OCI-LY7 (cell line): ENCODE measurements around the gene COX19.

Experiments used
- EZH2phosphoT487 ChIP-seq: fragments of 200-600 bp; sonication (generic); IDR thresholded peaks from 2 replicates; pipeline ENCODE4 v1.6.1; 2018; ENCODE audit warnings: low read depth, borderline replicate concordance, mild to moderate bottlenecking, mixed run types, antibody characterized with exemption, low read length, moderate library complexity, mixed read lengths
- TF ChIP-seq, protein P1 (sequence below): fragments of 200-600 bp; sonication (generic); conservative IDR thresholded peaks from 2 replicates; pipeline ENCODE4 v1.5.1; 2014; ENCODE audit warnings: mild to moderate bottlenecking, antibody characterized with exemption, low read length, moderate library complexity, mixed read lengths

DNA sequence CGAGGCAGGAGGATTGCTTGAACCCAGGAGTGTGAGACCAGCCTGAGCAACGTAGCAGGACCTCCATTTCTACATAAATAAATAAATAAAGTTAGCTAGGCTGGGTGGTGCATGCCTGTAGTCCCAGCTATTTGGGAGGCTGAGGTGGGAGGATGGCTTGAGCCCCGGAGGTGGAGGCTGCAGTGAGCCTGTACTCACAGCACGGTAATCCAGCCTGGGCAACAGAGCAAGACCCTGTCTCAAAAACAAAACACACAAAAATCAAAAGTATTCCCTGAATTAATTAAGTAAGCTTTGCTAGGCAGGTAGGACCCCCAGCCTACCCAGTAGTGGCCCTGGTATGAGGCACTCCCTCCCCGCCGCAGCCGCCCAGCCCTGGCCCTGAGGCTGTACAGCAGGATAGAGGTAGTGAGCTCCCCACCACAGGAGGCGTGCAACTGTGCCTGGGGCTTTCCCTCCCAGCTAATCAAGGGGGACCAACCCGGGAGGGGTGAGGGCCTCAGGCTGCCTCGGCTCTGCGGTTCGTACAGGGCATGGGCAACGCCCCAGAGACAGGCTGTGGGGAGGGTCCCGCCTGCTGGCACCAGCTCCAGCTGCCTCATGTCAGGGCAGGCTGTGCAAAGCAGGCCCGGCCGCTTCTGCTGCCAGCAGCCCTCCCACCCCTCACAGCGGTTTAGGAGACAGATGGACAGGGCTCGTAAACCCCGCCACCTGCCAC lies 6.6 kb upstream of the COX19 start:
- TF ChIP-seq, protein P1, sequence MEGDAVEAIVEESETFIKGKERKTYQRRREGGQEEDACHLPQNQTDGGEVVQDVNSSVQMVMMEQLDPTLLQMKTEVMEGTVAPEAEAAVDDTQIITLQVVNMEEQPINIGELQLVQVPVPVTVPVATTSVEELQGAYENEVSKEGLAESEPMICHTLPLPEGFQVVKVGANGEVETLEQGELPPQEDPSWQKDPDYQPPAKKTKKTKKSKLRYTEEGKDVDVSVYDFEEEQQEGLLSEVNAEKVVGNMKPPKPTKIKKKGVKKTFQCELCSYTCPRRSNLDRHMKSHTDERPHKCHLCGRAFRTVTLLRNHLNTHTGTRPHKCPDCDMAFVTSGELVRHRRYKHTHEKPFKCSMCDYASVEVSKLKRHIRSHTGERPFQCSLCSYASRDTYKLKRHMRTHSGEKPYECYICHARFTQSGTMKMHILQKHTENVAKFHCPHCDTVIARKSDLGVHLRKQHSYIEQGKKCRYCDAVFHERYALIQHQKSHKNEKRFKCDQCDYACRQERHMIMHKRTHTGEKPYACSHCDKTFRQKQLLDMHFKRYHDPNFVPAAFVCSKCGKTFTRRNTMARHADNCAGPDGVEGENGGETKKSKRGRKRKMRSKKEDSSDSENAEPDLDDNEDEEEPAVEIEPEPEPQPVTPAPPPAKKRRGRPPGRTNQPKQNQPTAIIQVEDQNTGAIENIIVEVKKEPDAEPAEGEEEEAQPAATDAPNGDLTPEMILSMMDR = no peak
- no peak for TF ChIP-seq EZH2phosphoT487
